ENCODE data around the gene KCND2.
"Not testable (repeated sequence)": the region's sequence is repeated elsewhere in the genome, so short reads cannot be mapped to it uniquely, and the experiment has no call there.

Gene KCND2

DNA sequence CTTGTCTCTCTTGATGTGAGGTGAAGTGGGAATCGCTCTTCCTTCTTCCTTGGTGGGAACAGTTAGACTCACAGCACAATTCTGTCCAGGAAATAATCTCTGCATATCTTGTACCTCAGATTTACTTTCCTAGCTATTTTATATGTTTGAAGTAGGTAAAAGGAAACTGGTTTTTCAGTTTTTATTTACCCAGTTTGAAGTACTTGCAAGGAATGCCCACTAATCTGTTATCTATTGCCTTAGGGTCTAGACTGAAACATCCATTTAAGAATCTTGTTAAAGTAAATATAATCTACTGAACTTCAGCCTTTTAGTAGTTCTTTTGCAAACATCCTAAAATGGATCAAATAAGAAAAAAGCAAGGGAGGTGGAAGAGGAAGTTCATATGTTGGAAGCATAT, 229.8 kb downstream of the KCND2 start:
- no peak for DNase-seq

- DNase-seq, result no peak
Measured at GRCh38 chr7:120504386-120504785, 231.4 kb downstream of the KCND2 start.

- DNase-seq, result no peak
Measured at GRCh38 chr7:120505770-120506169, 232.8 kb downstream of the KCND2 start.

DNA sequence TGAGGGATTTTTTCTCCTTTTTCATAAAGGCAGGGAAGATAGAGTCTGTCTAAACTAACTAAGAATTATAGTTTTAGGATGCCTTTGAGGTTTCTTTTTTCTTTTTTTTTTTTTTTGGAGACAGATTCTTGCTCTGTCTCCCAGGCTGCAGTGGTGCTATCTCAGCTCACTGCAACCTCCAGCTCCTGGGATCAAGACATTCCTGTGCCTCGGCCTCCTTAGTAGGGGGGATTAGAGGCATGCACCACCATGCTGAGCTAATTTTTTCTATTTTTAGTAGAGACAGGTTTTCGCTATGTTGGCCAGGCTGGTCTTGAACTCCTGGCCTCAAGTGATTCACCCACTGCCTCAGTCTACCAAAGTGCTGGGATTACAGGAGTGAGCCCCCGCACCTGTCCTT, 239.7 kb downstream of the KCND2 start:
- no peak for DNase-seq

DNA sequence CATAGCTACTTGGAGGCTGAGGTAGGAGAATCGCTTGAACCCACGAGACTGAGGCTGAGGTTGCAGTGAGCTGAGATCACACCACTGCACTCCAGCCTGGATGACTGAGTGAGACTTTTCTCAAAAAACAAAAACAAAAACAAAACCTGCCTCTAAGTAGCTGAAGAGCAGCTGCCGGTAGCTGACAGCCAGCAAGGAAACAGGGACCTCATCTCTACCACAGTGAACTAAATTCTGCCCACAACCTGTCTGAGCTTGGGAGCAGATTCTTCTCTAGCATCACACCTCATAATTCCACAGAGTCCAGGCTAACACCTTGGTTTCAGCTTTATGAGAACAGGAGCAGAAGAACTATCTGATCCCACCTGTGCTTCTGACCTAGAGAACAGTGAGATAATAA, 246.2 kb downstream of the KCND2 start:
- DNase-seq, result no peak

DNA sequence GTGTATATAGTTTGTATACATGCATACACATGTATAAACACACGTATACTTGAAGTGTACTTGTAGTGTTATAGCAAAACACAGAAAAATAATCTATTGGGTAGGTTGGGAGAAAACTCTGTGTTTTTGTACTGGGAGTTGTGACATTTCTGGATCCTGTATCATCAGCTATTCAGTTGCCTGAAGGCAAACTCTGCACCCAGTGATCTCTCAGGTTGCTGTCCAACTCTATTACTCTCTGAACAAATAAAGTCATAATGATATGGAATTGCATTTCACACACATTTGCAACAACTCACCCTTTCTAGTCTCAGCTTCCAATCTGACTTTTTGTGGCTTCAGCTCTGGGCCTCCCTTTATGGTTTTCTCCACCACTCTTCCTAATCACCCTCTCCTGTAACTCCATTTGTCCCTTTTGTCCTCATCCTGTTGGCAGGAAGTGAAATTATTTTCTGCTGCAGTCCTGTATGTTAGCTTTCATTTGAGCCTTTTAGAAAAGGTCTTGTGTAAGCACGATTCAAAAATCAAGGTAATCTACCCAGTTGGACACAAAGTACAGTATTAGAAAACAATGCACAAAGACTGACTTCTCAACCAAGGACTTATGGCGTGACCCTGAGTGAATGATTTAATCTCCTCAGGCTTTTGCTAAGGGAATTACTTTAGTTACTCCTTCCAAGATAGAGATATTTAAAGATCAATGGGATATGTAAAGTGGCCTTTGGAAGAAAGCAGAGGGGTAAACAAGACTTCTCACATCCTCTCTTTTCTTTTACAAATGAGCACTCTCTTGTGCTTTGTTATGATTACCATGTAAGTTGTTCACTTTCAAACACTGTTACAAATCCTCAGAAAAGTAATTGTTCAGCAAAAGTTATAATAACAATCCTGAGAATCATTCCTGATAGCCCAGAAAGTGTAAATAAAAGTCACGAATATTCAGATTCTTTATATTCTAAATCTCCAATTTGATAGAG, 249.1 kb downstream of the KCND2 start:
- DNase-seq, result no peak

DNA sequence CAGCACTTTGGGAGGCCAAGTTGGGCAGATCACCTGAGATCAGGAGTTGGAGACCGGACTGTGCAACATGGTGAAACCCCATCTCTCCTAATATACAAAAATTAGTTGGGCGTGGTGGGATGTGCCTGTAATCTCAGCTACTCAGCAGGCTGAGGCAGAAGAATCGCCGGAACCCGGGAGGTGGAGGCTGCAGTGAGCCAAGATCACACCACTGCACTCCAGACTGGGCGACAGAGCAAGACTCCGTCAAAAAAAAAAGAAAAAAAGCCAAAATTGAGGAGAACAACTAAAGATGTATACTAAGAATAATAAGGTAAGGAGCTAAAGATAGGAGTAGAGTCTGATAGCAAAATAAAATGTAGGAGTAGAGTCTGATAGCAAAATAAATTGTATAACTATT, 251.0 kb downstream of the KCND2 start:
- no peak for DNase-seq

GRCh38 chr7:120526902-120527509, 254.0 kb downstream of the KCND2 start:
- DNase-seq, result no peak

- DNase-seq, result no peak
Measured at GRCh38 chr7:120529736-120530135, 256.8 kb downstream of the KCND2 start.

GRCh38 chr7:120538335-120538734, 265.4 kb downstream of the KCND2 start:
- no peak for DNase-seq

- DNase-seq, result no peak
Measured at GRCh38 chr7:120539321-120539720, 266.3 kb downstream of the KCND2 start.

GRCh38 chr7:120547605-120548004, 274.6 kb downstream of the KCND2 start:
- no peak for DNase-seq

- no peak for DNase-seq
Measured at GRCh38 chr7:120550494-120551048, 277.6 kb downstream of the KCND2 start.

- no peak for DNase-seq
Measured at GRCh38 chr7:120553491-120553890, 280.5 kb downstream of the KCND2 start.

- DNase-seq, result no peak
Measured at GRCh38 chr7:120554960-120555571, 282.1 kb downstream of the KCND2 start.

DNA sequence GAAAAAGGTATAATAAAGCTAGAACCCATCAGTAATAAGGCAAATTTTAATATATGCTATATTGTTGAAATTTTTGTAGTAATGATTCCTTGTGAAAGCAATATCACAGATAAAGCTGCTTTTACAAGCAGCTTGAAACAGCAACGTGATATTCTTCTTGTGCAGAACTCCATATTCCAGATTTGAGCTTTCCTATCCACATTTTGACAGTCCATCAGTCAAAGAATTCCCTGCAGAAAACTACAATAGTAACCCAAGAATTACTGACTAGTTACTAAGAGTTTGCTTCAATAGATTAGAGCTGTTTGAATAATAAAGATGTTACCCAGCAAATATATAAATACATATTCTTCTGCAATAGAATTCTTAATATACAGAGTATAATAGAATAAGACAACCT, 291.2 kb downstream of the KCND2 start:
- no peak for DNase-seq

DNA sequence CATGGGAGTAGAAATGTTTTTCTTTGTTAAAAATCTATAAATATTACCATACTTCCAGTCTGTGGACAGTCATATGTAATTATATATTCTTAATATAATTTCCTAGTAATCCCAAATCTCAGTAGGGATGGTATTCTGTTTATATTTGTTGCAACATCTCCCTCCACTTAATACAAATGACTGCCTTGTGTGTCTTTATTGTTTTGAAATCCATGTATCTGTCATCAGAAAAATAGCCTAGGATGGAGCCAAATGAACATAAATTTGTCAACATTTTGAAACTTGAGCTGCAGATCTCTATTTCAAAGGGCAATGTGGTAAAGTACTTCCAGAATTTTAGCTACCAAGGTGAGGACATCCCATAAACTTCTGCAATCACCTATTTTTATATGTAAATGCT, 294.2 kb downstream of the KCND2 start:
- no peak for DNase-seq

GRCh38 chr7:120578657-120579056, 305.7 kb downstream of the KCND2 start:
- not testable (repeated sequence) for DNase-seq

- no peak for DNase-seq
Measured at GRCh38 chr7:120582916-120583315, 309.9 kb downstream of the KCND2 start.

GRCh38 chr7:120583899-120584586, 311.1 kb downstream of the KCND2 start:
- no peak for DNase-seq

DNA sequence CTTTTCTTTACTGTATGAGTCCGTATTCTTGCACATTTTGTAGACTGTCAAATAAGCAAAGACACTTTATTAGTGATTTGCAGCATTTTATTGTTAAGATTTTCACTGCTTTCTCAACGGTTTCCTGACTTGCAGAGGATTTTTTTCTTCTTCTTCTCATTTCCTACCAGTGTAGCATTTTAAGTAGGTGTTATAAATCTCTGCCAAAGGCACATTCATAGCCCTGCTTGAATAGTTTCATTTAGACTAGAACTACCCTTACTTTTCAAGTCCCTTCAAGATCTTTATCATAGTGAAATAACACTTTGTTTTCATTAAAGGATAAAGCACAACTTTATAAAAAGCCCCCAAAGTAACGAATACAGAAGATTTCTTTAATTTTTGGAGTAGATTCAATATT, 313.6 kb downstream of the KCND2 start:
- DNase-seq, result no peak

- no peak for DNase-seq
Measured at GRCh38 chr7:120587243-120587642, 314.3 kb downstream of the KCND2 start.

- no peak for DNase-seq
Measured at GRCh38 chr7:120588416-120588815, 315.4 kb downstream of the KCND2 start.

Measured in activated effector memory CD4-positive, alpha-beta T cell treated with anti-CD3 and anti-CD28 coated beads, Interleukin-2, amount 50 U/mL, for 16 hours (primary cell).